HFF-Myc (cell line): ENCODE measurements around the gene TNNC2.

Source experiments
- DNase-seq: peaks from one replicate; pipeline ENCODE4 v3.0.0-alpha.2; 2011; ENCODE audit warnings: low read depth; ENCODE audit errors: extremely low read depth
- H3K4me3 ChIP-seq: replicated peaks from 2 replicates; pipeline ENCODE4 v1.5.1; 2011; ENCODE audit warnings: low read depth, mild to moderate bottlenecking, control low read depth, low read length
- CTCF ChIP-seq: IDR thresholded peaks from 2 replicates; pipeline ENCODE4 v1.5.1; 2012; ENCODE audit warnings: mild to moderate bottlenecking, low read depth, low read length, control low read depth; ENCODE audit errors: missing control alignments

Gene TNNC2

GRCh38 chr20:45816951-45817350 is 10.2 kb downstream of the TNNC2 start:
- no peak for DNase-seq
- no peak overlapping the region for H3K4me3 ChIP-seq
- TF ChIP-seq CTCF = no peak

GRCh38 chr20:45814314-45814713 is 12.8 kb downstream of the TNNC2 start:
- peak overlapping the region; percentile 83 for H3K4me3 ChIP-seq
- no peak for DNase-seq
- no peak for TF ChIP-seq CTCF

- DNase-seq = no peak
- no peak for TF ChIP-seq CTCF
- H3K4me3 ChIP-seq = peak overlapping the region; percentile 83
Observed at GRCh38 chr20:45813489-45813888, 13.6 kb downstream of the TNNC2 start.

GRCh38 chr20:45813006-45813340 is 14.1 kb downstream of the TNNC2 start:
- TF ChIP-seq CTCF = no peak
- H3K4me3 ChIP-seq = peak overlapping the region; percentile 83
- DNase-seq = no peak

- H3K4me3 ChIP-seq = peak within 1 kb of the TSS; percentile 83
- DNase-seq = peak; percentile 100
- no peak for TF ChIP-seq CTCF
Observed at GRCh38 chr20:45812157-45813005, 14.7 kb downstream of the TNNC2 start, which contains the start of gene UBE2C. TSS of gene UBE2C (plus strand) at chr20:45812644. CDS start at chr20:45812696, 52 bp downstream.

GRCh38 chr20:45810191-45810970 is 16.7 kb downstream of the TNNC2 start:
- no peak for DNase-seq
- no peak overlapping the region for H3K4me3 ChIP-seq
- TF ChIP-seq CTCF = no peak
